K562 (cell line): ENCODE results near the gene PGS1.

ENCODE experiments used
- CHAMP1 ChIP-seq: fragments of 450-650 bp; IDR thresholded peaks from 2 replicates; pipeline ENCODE4 v1.6.1; 2016; ENCODE audit warnings: mild to moderate bottlenecking
- FOXJ3 ChIP-seq: sonication (generic); formaldehyde crosslinking; IDR thresholded peaks from 2 replicates; pipeline ENCODE4 v1.4.0; 2020; ENCODE audit warnings: mild to moderate bottlenecking, missing genetic modification reagents
- HDAC1 ChIP-seq, 2 experiments: fragments of 450-650 bp; IDR thresholded peaks; 2 replicates each; pipeline ENCODE4 v1.6.1; 2016 to 2017; ENCODE audit warnings: inconsistent platforms in 1 of 2, mild to moderate bottlenecking in 1 of 2, moderate library complexity in 1 of 2
- HNRNPLL ChIP-seq: fragments of 200-400 bp; formaldehyde crosslinking; IDR thresholded peaks from 2 replicates; pipeline ENCODE4 v1.6.1; 2017; ENCODE audit warnings: low read length, low read depth, mild to moderate bottlenecking; ENCODE audit not compliant: poor library complexity, severe bottlenecking
- HNRNPUL1 ChIP-seq: fragments of 200-400 bp; formaldehyde crosslinking; IDR thresholded peaks from 2 replicates; pipeline ENCODE4 v1.6.1; 2017; ENCODE audit warnings: low read length
- NFYB ChIP-seq: IDR thresholded peaks from 2 replicates; pipeline ENCODE4 v1.6.1; 2011; ENCODE audit warnings: mild to moderate bottlenecking, moderate library complexity; ENCODE audit not compliant: insufficient read length; ENCODE audit errors: extremely low read depth
- REST ChIP-seq, 2 experiments: fragments of 450-650 bp; formaldehyde crosslinking in 1 of 2; IDR thresholded peaks; 2 replicates each; pipeline versions ENCODE4 v1.4.0 to v1.6.1; 2014 to 2020; ENCODE audit warnings: mild to moderate bottlenecking in 2 of 2, borderline replicate concordance in 1 of 2, low read depth in 1 of 2
- SMARCB1 ChIP-seq: IDR thresholded peaks from 2 replicates; pipeline ENCODE4 v1.6.1; 2011; ENCODE audit warnings: improper control_type of control experiment, low read depth; ENCODE audit not compliant: insufficient read length
- ZBTB7A ChIP-seq: IDR thresholded peaks from 2 replicates; pipeline ENCODE4 v1.6.1; 2011; ENCODE audit warnings: low read depth, mild to moderate bottlenecking, low read length, moderate library complexity, borderline replicate concordance; ENCODE audit not compliant: control insufficient read depth

- TF ChIP-seq ZBTB7A (no peak), SMARCB1 (no peak), HDAC1 (IDR thresholded peaks at IDR 0.05) (no peak), FOXJ3 (no peak), NFYB (no peak), HNRNPUL1 (no peak), HNRNPLL (no peak), CHAMP1 (no peak), REST (IDR thresholded peaks at IDR 0.05; ENCODE audit: borderline replicate concordance) (no peak), REST (CRISPR knock-in tag; IDR thresholded peaks at IDR 0.05; ENCODE audit: low read depth) (no peak)
These were observed 45.5 kb upstream of the PGS1 start for GRCh38 chr17:78332991-78333390.
